K562 (cell line): ENCODE data around the gene CBLL1. TPM values are rescaled to one million over a fixed set of nuclear protein-coding genes. Genes with fewer than 3 reads are reported as not detected.

ENCODE experiments used
- HDAC2 ChIP-seq: fragments of 450-650 bp; IDR thresholded peaks from 2 replicates; pipeline ENCODE4 v1.6.1; 2016; ENCODE audit warnings: mild to moderate bottlenecking
- JUND ChIP-seq, 2 experiments: IDR thresholded peaks; 2 replicates in 1 of 2; 3 replicates in 1 of 2; pipeline ENCODE4 v1.6.1; 2011; ENCODE audit warnings: borderline replicate concordance in 2 of 2, low read depth in 2 of 2, low read length in 2 of 2, improper control_type of control experiment in 1 of 2, missing biosample characterization in 1 of 2, missing genetic modification characterization in 1 of 2, missing genetic modification reagents in 1 of 2
- KLF16 ChIP-seq: IDR thresholded peaks from 2 replicates; pipeline ENCODE4 v1.6.1; 2016; ENCODE audit warnings: antibody characterized with exemption
- NR2C1 ChIP-seq, 2 experiments: fragments of 450-650 bp; IDR thresholded peaks; 2 replicates each; pipeline ENCODE4 v1.6.1; 2017; ENCODE audit warnings: mild to moderate bottlenecking in 2 of 2, antibody characterized with exemption in 1 of 2, inconsistent platforms in 1 of 2, missing compliant biosample characterization in 1 of 2, missing genetic modification characterization in 1 of 2
- UBTF ChIP-seq, 2 experiments: IDR thresholded peaks; 2 replicates each; pipeline ENCODE4 v1.6.1; 2012; ENCODE audit warnings: improper control_type of control experiment in 2 of 2, low read depth in 2 of 2, low read length in 2 of 2, borderline replicate concordance in 1 of 2
- polyA plus RNA-seq, 8 experiments: library from polyadenylated mRNA; depleted of rRNA in 4 of 8; stranded (reverse) in 5 of 8; unstranded in 3 of 8; fragments of >200 nt; fragmentation: Nextera tagmentation in 2 of 8; fragmentation: Illumina TruSeq in 1 of 8; extraction: Ambion mirVana in 2 of 8; extraction: Trizol in 1 of 8; gene quantifications; 2 replicates each; pipeline versions ENCODE4 v1.2.1 to v1.2.3, GENCODE V29; 2011 to 2014; ENCODE audit warnings: inconsistent platforms in 1 of 8, missing spikeins in 1 of 8
- total RNA-seq, 7 experiments: library from RNA; depleted of rRNA in 6 of 7; stranded (reverse); fragments of >200 nt in 6 of 7; fragmentation: Illumina TruSeq in 2 of 7; extraction: Trizol in 2 of 7; gene quantifications; 2 replicates each; pipeline versions ENCODE4 v1.2.1 to v1.2.3, GENCODE V29; 2011 to 2021; ENCODE audit warnings: low replicate concordance in 1 of 7
- TF ChIP-seq, protein P1 (sequence below): fragments of 450-650 bp; IDR thresholded peaks from 2 replicates; pipeline ENCODE4 v1.6.1; 2017; ENCODE audit warnings: antibody characterized with exemption
- TF ChIP-seq, protein P2 (sequence below): fragments of 250-450 bp; sonication (Bioruptor Pico); IDR thresholded peaks from 2 replicates; pipeline ENCODE4 v1.4.0; 2020; ENCODE audit warnings: mild to moderate bottlenecking, moderate library complexity

Gene CBLL1
- total and polyA plus RNA-seq, 9 of the 15 experiments (the other 6 are each of a cell fraction or from before 2014, with no cell fraction given): 14.7 to 67.9 (median 35.4) TPM

- TF ChIP-seq UBTF (IDR thresholded peaks at IDR 0.05; ENCODE audit: borderline replicate concordance in 1 of 2, low read depth in 2 of 2, low read length in 2 of 2): peak in 1 of 2 experiments; percentile 94; a peak in 2 of 4 replicates
- TF ChIP-seq KLF16: peak; percentile 72
- TF ChIP-seq NR2C1 (IDR thresholded peaks at IDR 0.05): peak; percentile 85
- TF ChIP-seq NR2C1 (tag; IDR thresholded peaks at IDR 0.05): peak; percentile 89
- TF ChIP-seq, protein P1, sequence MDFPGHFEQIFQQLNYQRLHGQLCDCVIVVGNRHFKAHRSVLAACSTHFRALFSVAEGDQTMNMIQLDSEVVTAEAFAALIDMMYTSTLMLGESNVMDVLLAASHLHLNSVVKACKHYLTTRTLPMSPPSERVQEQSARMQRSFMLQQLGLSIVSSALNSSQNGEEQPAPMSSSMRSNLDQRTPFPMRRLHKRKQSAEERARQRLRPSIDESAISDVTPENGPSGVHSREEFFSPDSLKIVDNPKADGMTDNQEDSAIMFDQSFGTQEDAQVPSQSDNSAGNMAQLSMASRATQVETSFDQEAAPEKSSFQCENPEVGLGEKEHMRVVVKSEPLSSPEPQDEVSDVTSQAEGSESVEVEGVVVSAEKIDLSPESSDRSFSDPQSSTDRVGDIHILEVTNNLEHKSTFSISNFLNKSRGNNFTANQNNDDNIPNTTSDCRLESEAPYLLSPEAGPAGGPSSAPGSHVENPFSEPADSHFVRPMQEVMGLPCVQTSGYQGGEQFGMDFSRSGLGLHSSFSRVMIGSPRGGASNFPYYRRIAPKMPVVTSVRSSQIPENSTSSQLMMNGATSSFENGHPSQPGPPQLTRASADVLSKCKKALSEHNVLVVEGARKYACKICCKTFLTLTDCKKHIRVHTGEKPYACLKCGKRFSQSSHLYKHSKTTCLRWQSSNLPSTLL: no peak
- peak; percentile 87 for TF ChIP-seq HDAC2
- TF ChIP-seq JUND (IDR thresholded peaks at IDR 0.05; ENCODE audit: borderline replicate concordance, low read depth, low read length): peak; percentile 58
- TF ChIP-seq JUND (tag; IDR thresholded peaks at IDR 0.05; ENCODE audit: borderline replicate concordance, low read depth, low read length): peak; percentile 9; the same call in 1 of the 3 replicates
- TF ChIP-seq, protein P2, sequence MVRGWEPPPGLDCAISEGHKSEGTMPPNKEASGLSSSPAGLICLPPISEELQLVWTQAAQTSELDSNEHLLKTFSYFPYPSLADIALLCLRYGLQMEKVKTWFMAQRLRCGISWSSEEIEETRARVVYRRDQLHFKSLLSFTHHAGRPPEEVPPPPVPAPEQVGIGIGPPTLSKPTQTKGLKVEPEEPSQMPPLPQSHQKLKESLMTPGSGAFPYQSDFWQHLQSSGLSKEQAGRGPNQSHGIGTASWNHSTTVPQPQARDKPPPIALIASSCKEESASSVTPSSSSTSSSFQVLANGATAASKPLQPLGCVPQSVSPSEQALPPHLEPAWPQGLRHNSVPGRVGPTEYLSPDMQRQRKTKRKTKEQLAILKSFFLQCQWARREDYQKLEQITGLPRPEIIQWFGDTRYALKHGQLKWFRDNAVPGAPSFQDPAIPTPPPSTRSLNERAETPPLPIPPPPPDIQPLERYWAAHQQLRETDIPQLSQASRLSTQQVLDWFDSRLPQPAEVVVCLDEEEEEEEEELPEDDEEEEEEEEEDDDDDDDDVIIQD (CRISPR knock-in tag): no peak
These were observed at the start of gene CBLL1 (continued) for GRCh38 chr7:107743567-107744344.
